H9 (cell line): ENCODE measurements around the gene SWAP70. TPM values are rescaled to one million over a fixed set of nuclear protein-coding genes. Genes with fewer than 3 reads are reported as not detected.

Experiments used
- DNase-seq: peaks from one replicate; pipeline ENCODE4 v3.0.0-alpha.2; 2017
- H2AFZ ChIP-seq: one replicate; pipeline ENCODE4 v1.6.1; 2013; ENCODE audit warnings: mild to moderate bottlenecking, low read length, control low read depth, moderate library complexity
- H2AK5ac ChIP-seq: 2 replicates; pipeline ENCODE4 v1.6.1; 2013; ENCODE audit warnings: low read length, control low read depth, mixed read lengths; ENCODE audit not compliant: insufficient read length
- H2BK120ac ChIP-seq: one replicate; pipeline ENCODE4 v1.6.1; 2013; ENCODE audit warnings: low read depth, mild to moderate bottlenecking, low read length, control low read depth, inconsistent platforms; ENCODE audit not compliant: poor library complexity, severe bottlenecking
- H2BK12ac ChIP-seq: 2 replicates; pipeline ENCODE4 v1.6.1; 2013; ENCODE audit warnings: low read length, control low read depth, mixed read lengths, low read depth; ENCODE audit not compliant: insufficient read length
- H2BK15ac ChIP-seq: 2 replicates; pipeline ENCODE4 v1.6.1; 2013; ENCODE audit warnings: low read depth, low read length, control low read depth
- H2BK20ac ChIP-seq: one replicate; pipeline ENCODE4 v1.6.1; 2013; ENCODE audit warnings: low read depth, mild to moderate bottlenecking, low read length, control low read depth, inconsistent platforms; ENCODE audit not compliant: poor library complexity, severe bottlenecking
- H2BK5ac ChIP-seq: 2 replicates; pipeline ENCODE4 v1.6.1; 2013; ENCODE audit warnings: low read length, control low read depth, mixed read lengths; ENCODE audit not compliant: insufficient read length
- H3K14ac ChIP-seq: 2 replicates; pipeline ENCODE4 v1.6.1; 2013; ENCODE audit warnings: low read length, control low read depth; ENCODE audit not compliant: insufficient read depth
- H3K18ac ChIP-seq: 2 replicates; pipeline ENCODE4 v1.6.1; 2013; ENCODE audit warnings: low read depth, mild to moderate bottlenecking, mixed read lengths, low read length, control low read depth; ENCODE audit not compliant: insufficient read length
- H3K23ac ChIP-seq: 2 replicates; pipeline ENCODE4 v1.6.1; 2013; ENCODE audit warnings: low read length, control low read depth, mixed read lengths, low read depth; ENCODE audit not compliant: insufficient read length
- H3K23me2 ChIP-seq: 2 replicates; pipeline ENCODE4 v1.6.1; 2013; ENCODE audit warnings: low read depth, mild to moderate bottlenecking, mixed read lengths, low read length, control low read depth; ENCODE audit not compliant: insufficient read length, poor library complexity, severe bottlenecking
- H3K27ac ChIP-seq: 2 replicates; pipeline ENCODE4 v1.5.1; 2013; ENCODE audit warnings: low read length, control low read depth, mixed read lengths, low read depth; ENCODE audit not compliant: insufficient read length
- H3K27me3 ChIP-seq: 2 replicates; pipeline ENCODE4 v1.6.1; 2013; ENCODE audit warnings: low read length, control low read depth, inconsistent platforms; ENCODE audit not compliant: insufficient read depth
- H3K4ac ChIP-seq: 2 replicates; pipeline ENCODE4 v1.6.1; 2013; ENCODE audit warnings: low read depth, mild to moderate bottlenecking, control low read depth, inconsistent platforms, low read length, moderate library complexity
- H3K4me1 ChIP-seq: 2 replicates; pipeline ENCODE4 v1.6.1; 2013; ENCODE audit warnings: low read length, control low read depth, inconsistent platforms; ENCODE audit not compliant: insufficient read depth
- H3K4me2 ChIP-seq: 2 replicates; pipeline ENCODE4 v1.6.1; 2013; ENCODE audit warnings: low read length, control low read depth, mixed read lengths; ENCODE audit not compliant: insufficient read length, insufficient read depth
- H3K56ac ChIP-seq: 2 replicates; pipeline ENCODE4 v1.6.1; 2013; ENCODE audit warnings: low read depth, mild to moderate bottlenecking, mixed read lengths, low read length, control low read depth; ENCODE audit not compliant: insufficient read length
- H3K79me1 ChIP-seq: 2 replicates; pipeline ENCODE4 v1.6.1; 2013; ENCODE audit warnings: low read depth, mild to moderate bottlenecking, moderate library complexity, low read length, control low read depth, inconsistent platforms; ENCODE audit not compliant: insufficient read depth, poor library complexity, severe bottlenecking
- H3K79me2 ChIP-seq: 2 replicates; pipeline ENCODE4 v1.6.1; 2013; ENCODE audit warnings: low read length, control low read depth, inconsistent platforms; ENCODE audit not compliant: insufficient read depth
- H3K9ac ChIP-seq: 2 replicates; pipeline ENCODE4 v1.6.1; 2013; ENCODE audit warnings: low read length, control low read depth, mixed read lengths; ENCODE audit not compliant: insufficient read length; ENCODE audit errors: extremely low read depth
- H3K9me3 ChIP-seq: one replicate; pipeline ENCODE4 v1.6.1; 2013; ENCODE audit warnings: low read depth, low read length, inconsistent platforms; ENCODE audit not compliant: control insufficient read depth
- H3T11ph ChIP-seq: one replicate; pipeline ENCODE4 v1.6.1; 2013; ENCODE audit warnings: mild to moderate bottlenecking, low read length, control low read depth, inconsistent platforms
- H4K20me1 ChIP-seq: one replicate; pipeline ENCODE4 v1.6.1; 2013; ENCODE audit not compliant: control insufficient read depth, insufficient read length, insufficient read depth
- H4K5ac ChIP-seq: 2 replicates; pipeline ENCODE4 v1.6.1; 2013; ENCODE audit warnings: low read depth, mild to moderate bottlenecking, mixed read lengths, low read length, control low read depth; ENCODE audit not compliant: insufficient read length
- H4K8ac ChIP-seq: replicated peaks from 2 replicates; pipeline ENCODE4 v1.6.1; 2013; ENCODE audit warnings: low read length, control low read depth, mixed read lengths, low read depth; ENCODE audit not compliant: insufficient read length
- H4K91ac ChIP-seq: 2 replicates; pipeline ENCODE4 v1.6.1; 2013; ENCODE audit warnings: low read depth, mild to moderate bottlenecking, moderate library complexity, mixed read lengths, low read length, control low read depth; ENCODE audit not compliant: insufficient read length
- H3K27ac Mint-ChIP-seq, 3 experiments: 2 replicates in 2 of 3; 3 replicates in 1 of 3; pipeline ENCODE4 v1.8.0; 2020 to 2021; ENCODE audit warnings: mixed read lengths in 3 of 3, mild to moderate bottlenecking in 1 of 3, moderate library complexity in 1 of 3
- H3K27me3 Mint-ChIP-seq: 2 replicates; pipeline ENCODE4 v1.8.0; 2021; ENCODE audit warnings: low read depth, mild to moderate bottlenecking, moderate library complexity, mixed read lengths
- H3K36me3 Mint-ChIP-seq, 3 experiments: 2 replicates in 2 of 3; 3 replicates in 1 of 3; pipeline ENCODE4 v1.8.0; 2020 to 2021; ENCODE audit warnings: low read depth in 3 of 3, mixed read lengths in 3 of 3; ENCODE audit not compliant: insufficient read depth in 1 of 3
- H3K4me1 Mint-ChIP-seq, 2 experiments: 2 replicates each; pipeline ENCODE4 v1.8.0; 2020; ENCODE audit warnings: mixed read lengths in 2 of 2
- H3K4me3 Mint-ChIP-seq, 2 experiments: 2 replicates in 1 of 2; 3 replicates in 1 of 2; pipeline ENCODE4 v1.8.0; 2020 to 2021; ENCODE audit warnings: mild to moderate bottlenecking in 2 of 2, mixed read lengths in 2 of 2, moderate library complexity in 1 of 2
- H3K9me3 Mint-ChIP-seq, 2 experiments: 2 replicates in 1 of 2; 3 replicates in 1 of 2; pipeline ENCODE4 v1.8.0; 2020; ENCODE audit warnings: mild to moderate bottlenecking in 2 of 2, mixed read lengths in 2 of 2, moderate library complexity in 1 of 2
- CTCF ChIP-seq: fragments of 200-600 bp; sonication (generic); conservative IDR thresholded peaks from 3 replicates; pipeline ENCODE4 v1.8.0; 2021; ENCODE audit warnings: antibody characterized with exemption, mild to moderate bottlenecking
- WGBS: extraction: QIAGEN DNeasy Blood & Tissue Kit; methylation state at CpG from one replicate; pipeline ENCODE4 v1.1.7; 2013; ENCODE audit warnings: missing lambda C conversion rate, low lambda C conversion rate, mixed read lengths; ENCODE audit not compliant: insufficient read length; ENCODE audit errors: extremely low coverage; 5-methylcytosine and 5-hydroxymethylcytosine counted together
- total RNA-seq: library from RNA; stranded (reverse); gene quantifications from 2 replicates; pipeline ENCODE4 v1.2.1, GENCODE V29; 2021

Gene SWAP70
- total RNA-seq, 1 experiment from 2014 or later, result 34.4 TPM

GRCh38 chr11:9717719-9718118, 53.8 kb downstream of the SWAP70 start:
- Histone ChIP-seq H3K27ac (no peak overlapping the region), H4K5ac (no peak overlapping the region), H3K79me1 (peaks cover 3% of the 10 kb centered on the region), H2AK5ac (no peak overlapping the region), H3K9ac (no peak overlapping the region), H3K27me3 (no peaks in the 10 kb centered on the region), H2AFZ (no peak overlapping the region), H3K4me2 (no peak overlapping the region), H4K8ac (no peak overlapping the region), H4K91ac (no peak overlapping the region), H3K9me3 (peaks cover 9% of the 10 kb centered on the region), H4K20me1 (no peaks in the 10 kb centered on the region), H3K18ac (no peak overlapping the region), H3K79me2 (no peaks in the 10 kb centered on the region), H2BK12ac (no peak overlapping the region), H3T11ph (no peak overlapping the region), H2BK120ac (no peak overlapping the region), H3K4ac (no peak overlapping the region), H3K4me1 (no peaks in the 10 kb centered on the region), H3K56ac (no peak overlapping the region), H2BK15ac (no peak overlapping the region), H3K23ac (no peak overlapping the region), H2BK5ac (no peak overlapping the region), H3K23me2 (no peaks in the 10 kb centered on the region), H3K14ac (no peak overlapping the region), H2BK20ac (no peak overlapping the region)
- Mint-ChIP-seq H3K4me3 (no peak overlapping the region), H3K4me1 (peaks cover 13 to 18% of the 10 kb centered on the region in 2 experiments), H3K27ac (peak overlapping the region in 1 of 3 experiments; percentile 8; a peak in 1 of 7 replicates), H3K36me3 (peaks cover 19 to 47% (median 41%) of the 10 kb centered on the region in 3 experiments; a peak in 6 of 7 replicates), H3K9me3 (peaks cover 3% of the 10 kb centered on the region in 2 experiments; a peak in 4 of 5 replicates), H3K27me3 (no peaks in the 10 kb centered on the region)
- DNase-seq, result no peak
- TF ChIP-seq CTCF, result no peak
- no CpG with 5 or more reads among the region's 2 CpGs for WGBS
